ENCODE measurements around the gene THADA. TPM values are rescaled to one million over a fixed set of nuclear protein-coding genes. Genes with fewer than 3 reads are reported as not detected.
"Not testable (repeated sequence)": the region's sequence is repeated elsewhere in the genome, so short reads cannot be mapped to it uniquely, and the experiment has no call there.

The THADA gene
- total RNA-seq, 1 donor from 2014 or later = 32.9 TPM

DNA sequence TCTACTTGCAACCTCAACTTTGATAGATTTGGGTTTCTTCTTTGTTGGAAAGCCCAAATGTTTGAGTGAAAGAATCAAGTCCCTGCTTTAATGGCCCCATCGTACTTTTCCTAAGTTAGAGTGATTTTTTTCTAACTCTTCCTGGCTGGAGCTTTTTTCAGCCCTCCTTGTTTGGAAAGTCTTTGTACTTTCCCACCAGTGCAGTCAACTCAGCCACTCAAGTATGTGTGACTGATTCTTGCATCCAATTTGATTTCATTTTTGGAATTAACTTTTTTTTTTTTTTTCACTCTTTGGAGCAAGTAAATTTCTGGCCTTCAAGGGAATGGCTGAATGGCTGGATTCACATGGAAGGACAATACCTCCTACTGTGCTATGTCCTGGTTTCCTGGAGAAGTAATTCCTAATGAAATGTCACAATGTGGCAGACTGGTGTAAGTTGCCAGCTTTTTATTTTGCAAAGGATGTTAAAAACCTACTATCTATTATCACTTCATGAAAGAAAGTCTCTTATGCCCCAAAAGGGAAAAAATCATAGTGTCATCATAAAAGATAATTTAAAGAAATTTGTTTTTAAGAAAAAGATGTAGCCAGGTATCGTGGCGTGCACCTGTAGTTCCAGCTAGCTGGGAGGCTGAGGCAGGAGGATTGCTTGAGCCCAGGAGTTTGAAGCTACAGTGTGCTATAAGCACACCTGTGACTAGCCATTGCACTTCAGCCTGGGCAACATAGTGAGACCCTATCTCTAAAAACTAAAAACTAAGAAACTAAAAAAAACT is 293.5 kb downstream of the THADA start:
- H3K9me3 ChIP-seq = no peaks in the 10 kb centered on the region
- TF ChIP-seq, protein P1, sequence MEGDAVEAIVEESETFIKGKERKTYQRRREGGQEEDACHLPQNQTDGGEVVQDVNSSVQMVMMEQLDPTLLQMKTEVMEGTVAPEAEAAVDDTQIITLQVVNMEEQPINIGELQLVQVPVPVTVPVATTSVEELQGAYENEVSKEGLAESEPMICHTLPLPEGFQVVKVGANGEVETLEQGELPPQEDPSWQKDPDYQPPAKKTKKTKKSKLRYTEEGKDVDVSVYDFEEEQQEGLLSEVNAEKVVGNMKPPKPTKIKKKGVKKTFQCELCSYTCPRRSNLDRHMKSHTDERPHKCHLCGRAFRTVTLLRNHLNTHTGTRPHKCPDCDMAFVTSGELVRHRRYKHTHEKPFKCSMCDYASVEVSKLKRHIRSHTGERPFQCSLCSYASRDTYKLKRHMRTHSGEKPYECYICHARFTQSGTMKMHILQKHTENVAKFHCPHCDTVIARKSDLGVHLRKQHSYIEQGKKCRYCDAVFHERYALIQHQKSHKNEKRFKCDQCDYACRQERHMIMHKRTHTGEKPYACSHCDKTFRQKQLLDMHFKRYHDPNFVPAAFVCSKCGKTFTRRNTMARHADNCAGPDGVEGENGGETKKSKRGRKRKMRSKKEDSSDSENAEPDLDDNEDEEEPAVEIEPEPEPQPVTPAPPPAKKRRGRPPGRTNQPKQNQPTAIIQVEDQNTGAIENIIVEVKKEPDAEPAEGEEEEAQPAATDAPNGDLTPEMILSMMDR (IDR thresholded peaks at IDR 0.05) = no peak
- H3K27me3 ChIP-seq = no peaks in the 10 kb centered on the region
- H3K36me3 ChIP-seq = no peaks in the 10 kb centered on the region
- DNase-seq (no peak), ATAC-seq (no peak)
- intact Hi-C loops (cut with DNase I) = no loop called here
- H3K4me3 ChIP-seq = no peak overlapping the region
- H3K27ac ChIP-seq = no peak overlapping the region
- H3K4me1 ChIP-seq = peaks cover 62% of the 10 kb centered on the region

- TF ChIP-seq, protein P1 (IDR thresholded peaks at IDR 0.05) = no peak
- H3K36me3 ChIP-seq = no peaks in the 10 kb centered on the region
- H3K4me3 ChIP-seq = no peak overlapping the region
- H3K27me3 ChIP-seq = no peaks in the 10 kb centered on the region
- no peak for DNase-seq
- intact Hi-C loops (cut with DNase I) = no loop called here
- H3K27ac ChIP-seq = no peak overlapping the region
- H3K4me1 ChIP-seq = peaks cover 50% of the 10 kb centered on the region
- ATAC-seq = peak; percentile 23
- H3K9me3 ChIP-seq = no peaks in the 10 kb centered on the region
Measured at GRCh38 chr2:43300781-43301583, 294.9 kb downstream of the THADA start.

- no peak for ATAC-seq
- Histone ChIP-seq H3K4me3 (no peak overlapping the region), H3K4me1 (peaks cover 43% of the 10 kb centered on the region), H3K36me3 (no peaks in the 10 kb centered on the region), H3K27me3 (no peaks in the 10 kb centered on the region), H3K27ac (no peak overlapping the region), H3K9me3 (no peaks in the 10 kb centered on the region)
- DNase-seq = no peak
- TF ChIP-seq, protein P1 (IDR thresholded peaks at IDR 0.05) = no peak
- intact Hi-C loops (cut with DNase I) = no loop called here
Measured at GRCh38 chr2:43300222-43300621, 295.6 kb downstream of the THADA start.

DNA sequence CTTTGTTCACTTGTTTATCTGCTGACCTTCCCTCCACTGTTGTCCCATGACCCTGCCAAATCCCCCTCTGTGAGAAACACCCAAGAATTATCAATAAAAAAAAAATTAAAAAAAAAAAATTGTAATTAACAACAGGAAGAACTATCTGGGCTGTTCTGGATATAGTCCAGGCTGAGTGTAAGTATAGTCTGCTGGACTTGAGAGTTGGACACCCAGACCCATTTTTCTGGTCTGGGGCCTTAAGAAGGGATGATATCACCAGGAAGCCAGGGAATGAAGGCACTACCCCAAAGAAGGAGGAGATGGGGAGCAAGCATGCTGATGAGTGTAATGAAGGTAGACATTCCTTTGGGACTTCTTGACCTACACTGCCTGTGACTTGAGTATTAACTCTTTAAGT is 297.3 kb downstream of the THADA start:
- no peak for ATAC-seq
- Histone ChIP-seq H3K4me1 (peaks cover 38% of the 10 kb centered on the region), H3K4me3 (no peak overlapping the region), H3K36me3 (no peaks in the 10 kb centered on the region), H3K27me3 (no peaks in the 10 kb centered on the region), H3K27ac (no peak overlapping the region), H3K9me3 (no peaks in the 10 kb centered on the region)
- DNase-seq = no peak
- TF ChIP-seq, protein P1 (IDR thresholded peaks at IDR 0.05) = no peak
- intact Hi-C loops (cut with DNase I) = no loop called here

DNA sequence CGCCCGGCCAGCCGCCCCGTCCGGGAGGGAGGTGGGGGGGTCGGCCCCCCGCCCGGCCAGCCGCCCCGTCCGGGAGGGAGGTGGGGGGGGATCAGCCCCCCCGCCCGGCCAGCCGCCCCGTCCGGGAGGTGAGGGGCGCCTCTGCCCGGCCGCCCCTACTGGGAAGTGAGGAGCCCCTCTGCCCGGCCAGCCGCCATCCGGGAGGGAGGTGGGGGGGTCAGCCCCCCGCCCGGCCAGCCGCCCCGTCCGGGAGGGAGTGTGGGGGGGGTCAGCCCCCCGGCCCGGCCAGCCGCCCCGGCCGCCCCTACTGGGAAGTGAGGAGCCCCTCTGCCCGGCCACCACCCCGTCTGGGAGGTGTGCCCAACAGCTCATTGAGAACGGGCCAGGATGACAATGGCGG is 298.1 kb downstream of the THADA start:
- H3K27ac ChIP-seq; H3K4me3 ChIP-seq; H3K9me3 ChIP-seq; intact Hi-C loops (cut with DNase I); H3K36me3 ChIP-seq; ATAC-seq; DNase-seq; H3K27me3 ChIP-seq: not testable (repeated sequence)
- H3K4me1 ChIP-seq = peaks cover 34% of the 10 kb centered on the region

GRCh38 chr2:43294973-43295603 is 300.8 kb downstream of the THADA start:
- H3K9me3 ChIP-seq = no peaks in the 10 kb centered on the region
- no peak overlapping the region for H3K27ac ChIP-seq

More at GRCh38 chr2:43294973-43295603, 300.8 kb downstream of the THADA start:
- no peaks in the 10 kb centered on the region for H3K27me3 ChIP-seq
- no peak for ATAC-seq
- H3K36me3 ChIP-seq = no peaks in the 10 kb centered on the region
- TF ChIP-seq, protein P1 (IDR thresholded peaks at IDR 0.05) = no peak
- intact Hi-C loops (cut with DNase I) = no loop called here
- DNase-seq = no peak
- H3K4me3 ChIP-seq = no peak overlapping the region
- peaks cover 17% of the 10 kb centered on the region for H3K4me1 ChIP-seq
